Neural crest cell (in vitro differentiated cells): ENCODE measurements around the gene CSNK1E. TPM values are rescaled to one million over a fixed set of nuclear protein-coding genes. Genes with fewer than 3 reads are reported as not detected.
"Not testable (repeated sequence)": the region's sequence is repeated elsewhere in the genome, so short reads cannot be mapped to it uniquely, and the experiment has no call there.

Experiments used
- DNase-seq: peaks from one replicate; pipeline ENCODE4 v3.0.0; 2021; ENCODE audit warnings: low read depth, mixed read lengths, low spot score
- H3K27ac Mint-ChIP-seq: one replicate; pipeline ENCODE4 v1.8.0; 2021; ENCODE audit warnings: mild to moderate bottlenecking, mixed read lengths; ENCODE audit not compliant: unreplicated experiment
- H3K27me3 Mint-ChIP-seq: 2 replicates; pipeline ENCODE4 v1.8.0; 2021; ENCODE audit warnings: low read depth, mild to moderate bottlenecking, mixed read lengths
- H3K36me3 Mint-ChIP-seq: 2 replicates; pipeline ENCODE4 v1.8.0; 2021; ENCODE audit warnings: low read depth, mild to moderate bottlenecking, mixed read lengths
- H3K4me1 Mint-ChIP-seq: 2 replicates; pipeline ENCODE4 v1.8.0; 2021; ENCODE audit warnings: mixed read lengths
- H3K4me3 Mint-ChIP-seq: one replicate; pipeline ENCODE4 v1.8.0; 2021; ENCODE audit warnings: mild to moderate bottlenecking, mixed read lengths
- H3K9me3 Mint-ChIP-seq: 2 replicates; pipeline ENCODE4 v1.8.0; 2021; ENCODE audit warnings: mixed read lengths
- CTCF ChIP-seq: fragments of 200-600 bp; sonication (generic); conservative IDR thresholded peaks from 2 replicates; pipeline ENCODE4 v1.5.0; 2021; ENCODE audit warnings: antibody characterized with exemption, mild to moderate bottlenecking
- total RNA-seq: library from RNA; stranded (reverse); gene quantifications from 2 replicates; pipeline ENCODE4 v1.2.1, GENCODE V29; 2021

The CSNK1E gene
- total RNA-seq, 1 donor from 2014 or later = 250 TPM

DNA sequence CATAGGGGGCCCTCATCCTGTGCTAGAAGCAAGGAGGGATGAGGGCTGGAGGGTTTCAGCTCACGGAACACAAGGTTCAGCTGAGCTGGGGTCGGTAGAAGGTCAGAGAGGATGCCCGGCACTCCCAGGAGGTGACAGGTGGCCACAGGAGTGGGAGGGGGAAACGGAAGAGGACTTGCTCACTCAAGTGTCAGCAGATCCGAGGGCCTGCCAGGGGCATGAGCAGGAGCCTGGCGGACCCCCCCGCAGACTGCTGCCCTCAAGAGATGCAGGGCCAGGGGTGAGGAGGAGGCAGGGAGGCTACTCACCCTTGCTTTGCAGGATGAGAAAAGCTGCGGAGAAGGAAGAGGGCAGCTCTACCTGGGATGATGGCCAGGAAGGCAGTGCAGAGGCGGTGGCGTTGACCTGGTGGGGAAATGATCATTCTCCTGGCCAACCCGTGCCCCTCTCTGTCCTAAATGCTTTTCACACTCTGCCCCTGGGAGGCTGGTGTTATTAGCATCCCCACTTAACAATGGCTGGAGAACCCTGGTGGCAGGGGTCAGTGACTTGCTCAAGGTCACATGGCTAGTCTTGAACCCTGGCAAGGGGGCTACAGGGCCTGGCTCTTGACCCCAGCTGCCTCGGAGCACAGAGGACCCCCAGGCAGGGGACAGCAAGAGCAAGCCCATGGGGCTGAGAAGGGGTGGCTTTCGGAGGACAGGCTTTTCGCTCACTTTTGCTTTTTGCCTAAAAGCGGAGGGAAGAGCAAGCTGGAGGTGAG, 30.1 kb upstream of the CSNK1E start:
- Mint-ChIP-seq H3K4me3 (peak overlapping the region; percentile 61), H3K4me1 (peaks cover 8% of the 10 kb centered on the region), H3K9me3 (no peaks in the 10 kb centered on the region), H3K27me3 (peaks cover 4% of the 10 kb centered on the region), H3K36me3 (peaks cover 7% of the 10 kb centered on the region), H3K27ac (peak overlapping the region; percentile 66)
- no peak for DNase-seq
- TF ChIP-seq CTCF = no peak

DNA sequence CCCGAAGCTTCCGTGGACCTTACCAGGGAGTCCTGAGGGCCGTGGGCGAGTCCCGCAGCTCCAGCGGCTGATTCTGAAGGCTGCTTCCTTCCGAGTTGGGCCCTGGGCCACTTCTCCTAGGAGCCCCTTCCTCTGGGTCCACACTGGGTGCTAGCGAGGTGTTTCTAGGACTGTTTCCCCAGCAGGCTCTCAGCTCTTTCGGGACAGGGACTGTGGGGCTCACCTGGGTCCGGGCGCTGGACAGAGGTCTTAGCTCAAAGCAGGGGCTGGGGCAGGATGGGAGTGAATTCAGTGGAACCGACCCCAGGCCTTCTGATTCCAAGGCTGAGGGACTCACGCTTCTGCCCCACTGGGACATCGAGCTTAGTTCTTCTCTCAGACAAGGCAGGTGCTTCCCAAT, 29.3 kb upstream of the CSNK1E start:
- Mint-ChIP-seq H3K27ac (no peak overlapping the region), H3K36me3 (peaks cover 7% of the 10 kb centered on the region), H3K27me3 (peaks cover 4% of the 10 kb centered on the region), H3K4me3 (peak overlapping the region; percentile 61), H3K4me1 (peaks cover 8% of the 10 kb centered on the region), H3K9me3 (no peaks in the 10 kb centered on the region)
- no peak for TF ChIP-seq CTCF
- DNase-seq = no peak

DNA sequence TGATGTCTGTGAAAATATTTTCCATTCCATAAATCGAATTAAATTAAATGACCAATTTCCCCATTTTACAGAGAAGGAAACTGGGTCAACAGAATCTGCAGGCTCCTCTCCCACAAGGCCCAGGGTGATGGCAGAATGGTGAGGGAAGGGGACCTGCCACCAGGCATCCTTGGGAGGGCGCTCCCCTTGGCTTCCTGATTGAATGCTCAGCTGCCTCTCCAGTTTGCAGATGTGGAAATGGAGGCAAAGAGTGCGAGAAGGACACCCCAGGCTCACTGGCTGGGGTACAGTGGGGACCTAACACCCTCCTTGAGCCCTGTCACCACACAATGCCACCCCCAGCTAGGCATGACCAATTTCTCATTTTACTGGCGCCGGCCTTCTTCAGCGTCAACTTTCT, 28.5 kb upstream of the CSNK1E start:
- no peak for DNase-seq
- peaks cover 8% of the 10 kb centered on the region for H3K4me1 Mint-ChIP-seq
- no peak overlapping the region for H3K27ac Mint-ChIP-seq
- TF ChIP-seq CTCF = no peak
- H3K36me3 Mint-ChIP-seq = peaks cover 7% of the 10 kb centered on the region
- peaks cover 4% of the 10 kb centered on the region for H3K27me3 Mint-ChIP-seq
- H3K9me3 Mint-ChIP-seq = no peaks in the 10 kb centered on the region
- peak overlapping the region; percentile 4 for H3K4me3 Mint-ChIP-seq

GRCh38 chr22:38339893-38340292, 22.7 kb upstream of the CSNK1E start:
- H3K27me3 Mint-ChIP-seq, H3K9me3 Mint-ChIP-seq, H3K36me3 Mint-ChIP-seq, H3K4me3 Mint-ChIP-seq, DNase-seq, H3K27ac Mint-ChIP-seq, H3K4me1 Mint-ChIP-seq: not testable (repeated sequence)

- Mint-ChIP-seq H3K27me3 (peaks cover 7% of the 10 kb centered on the region), H3K27ac (no peak overlapping the region), H3K9me3 (no peaks in the 10 kb centered on the region), H3K36me3 (peaks cover 2% of the 10 kb centered on the region), H3K4me1 (peaks cover 8% of the 10 kb centered on the region), H3K4me3 (peak overlapping the region; percentile 19)
- DNase-seq = no peak
- no peak for TF ChIP-seq CTCF
Observed at GRCh38 chr22:38338772-38339379, 21.6 kb upstream of the CSNK1E start.

- H3K36me3 Mint-ChIP-seq = no peaks in the 10 kb centered on the region
- no peak for DNase-seq
- TF ChIP-seq CTCF = no peak
- H3K9me3 Mint-ChIP-seq = no peaks in the 10 kb centered on the region
- H3K4me1 Mint-ChIP-seq = peaks cover 8% of the 10 kb centered on the region
- no peak overlapping the region for H3K27ac Mint-ChIP-seq
- peaks cover 7% of the 10 kb centered on the region for H3K27me3 Mint-ChIP-seq
- peak overlapping the region; percentile 46 for H3K4me3 Mint-ChIP-seq
Observed at GRCh38 chr22:38336699-38337098, 19.5 kb upstream of the CSNK1E start.
